ENCODE data around the gene PLA2G2F. TPM values are rescaled to one million over a fixed set of nuclear protein-coding genes. Genes with fewer than 3 reads are reported as not detected.

PLA2G2F gene
- total and polyA plus RNA-seq, 2 experiments from 2014 or later = not detected

GRCh38 chr1:20198918-20199317 lies 59.8 kb downstream of the PLA2G2F start:
- Mint-ChIP-seq H3K4me1 (peaks cover 19% of the 10 kb centered on the region), H3K27ac (no peak overlapping the region), H3K36me3 (ENCODE audit: low read depth) (no peaks in the 10 kb centered on the region), H3K27me3 (ENCODE audit: insufficient read depth, low read depth, poor library complexity) (peaks cover 3% of the 10 kb centered on the region), H3K4me3 (no peak overlapping the region), H3K9me3 (no peaks in the 10 kb centered on the region; the same call in 2 of the 3 replicates)
- DNase-seq (ENCODE audit: low spot score) = no peak
- ATAC-seq = no peak
- Histone ChIP-seq H2AFZ (no peak overlapping the region), H3K79me2 (replicated peaks; ENCODE audit: insufficient read depth) (no peaks in the 10 kb centered on the region), H3K9me2 (ENCODE audit: insufficient read depth) (0 out of 2 replicates have a peak, but pooled peaks cover 3% of the 10 kb centered on the region), H3K4me2 (no peak overlapping the region), H3K27ac (ENCODE audit: low read depth) (no peak overlapping the region), H3K4me3 (no peak overlapping the region), H3F3A (replicated peaks; ENCODE audit: low read depth) (no peaks in the 10 kb centered on the region), H4K20me1 (replicated peaks; ENCODE audit: insufficient read depth) (no peaks in the 10 kb centered on the region), H3K36me3 (ENCODE audit: insufficient read depth) (no peaks in the 10 kb centered on the region), H3K4me1 (ENCODE audit: insufficient read depth) (peaks cover 10% of the 10 kb centered on the region; the same call in 1 of the 2 replicates), H3K27me3 (ENCODE audit: insufficient read depth) (no peaks in the 10 kb centered on the region)
- TF ChIP-seq, protein P1, sequence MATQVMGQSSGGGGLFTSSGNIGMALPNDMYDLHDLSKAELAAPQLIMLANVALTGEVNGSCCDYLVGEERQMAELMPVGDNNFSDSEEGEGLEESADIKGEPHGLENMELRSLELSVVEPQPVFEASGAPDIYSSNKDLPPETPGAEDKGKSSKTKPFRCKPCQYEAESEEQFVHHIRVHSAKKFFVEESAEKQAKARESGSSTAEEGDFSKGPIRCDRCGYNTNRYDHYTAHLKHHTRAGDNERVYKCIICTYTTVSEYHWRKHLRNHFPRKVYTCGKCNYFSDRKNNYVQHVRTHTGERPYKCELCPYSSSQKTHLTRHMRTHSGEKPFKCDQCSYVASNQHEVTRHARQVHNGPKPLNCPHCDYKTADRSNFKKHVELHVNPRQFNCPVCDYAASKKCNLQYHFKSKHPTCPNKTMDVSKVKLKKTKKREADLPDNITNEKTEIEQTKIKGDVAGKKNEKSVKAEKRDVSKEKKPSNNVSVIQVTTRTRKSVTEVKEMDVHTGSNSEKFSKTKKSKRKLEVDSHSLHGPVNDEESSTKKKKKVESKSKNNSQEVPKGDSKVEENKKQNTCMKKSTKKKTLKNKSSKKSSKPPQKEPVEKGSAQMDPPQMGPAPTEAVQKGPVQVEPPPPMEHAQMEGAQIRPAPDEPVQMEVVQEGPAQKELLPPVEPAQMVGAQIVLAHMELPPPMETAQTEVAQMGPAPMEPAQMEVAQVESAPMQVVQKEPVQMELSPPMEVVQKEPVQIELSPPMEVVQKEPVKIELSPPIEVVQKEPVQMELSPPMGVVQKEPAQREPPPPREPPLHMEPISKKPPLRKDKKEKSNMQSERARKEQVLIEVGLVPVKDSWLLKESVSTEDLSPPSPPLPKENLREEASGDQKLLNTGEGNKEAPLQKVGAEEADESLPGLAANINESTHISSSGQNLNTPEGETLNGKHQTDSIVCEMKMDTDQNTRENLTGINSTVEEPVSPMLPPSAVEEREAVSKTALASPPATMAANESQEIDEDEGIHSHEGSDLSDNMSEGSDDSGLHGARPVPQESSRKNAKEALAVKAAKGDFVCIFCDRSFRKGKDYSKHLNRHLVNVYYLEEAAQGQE (IDR thresholded peaks at IDR 0.05; ENCODE audit: unreplicated experiment) = no peak
- TF ChIP-seq ETS1 (IDR thresholded peaks at IDR 0.05) (no peak), JUNB (IDR thresholded peaks at IDR 0.05; ENCODE audit: unreplicated experiment) (no peak), CREB1 (CRISPR knock-in tag; IDR thresholded peaks at IDR 0.05; ENCODE audit: low read depth) (no peak)

DNA sequence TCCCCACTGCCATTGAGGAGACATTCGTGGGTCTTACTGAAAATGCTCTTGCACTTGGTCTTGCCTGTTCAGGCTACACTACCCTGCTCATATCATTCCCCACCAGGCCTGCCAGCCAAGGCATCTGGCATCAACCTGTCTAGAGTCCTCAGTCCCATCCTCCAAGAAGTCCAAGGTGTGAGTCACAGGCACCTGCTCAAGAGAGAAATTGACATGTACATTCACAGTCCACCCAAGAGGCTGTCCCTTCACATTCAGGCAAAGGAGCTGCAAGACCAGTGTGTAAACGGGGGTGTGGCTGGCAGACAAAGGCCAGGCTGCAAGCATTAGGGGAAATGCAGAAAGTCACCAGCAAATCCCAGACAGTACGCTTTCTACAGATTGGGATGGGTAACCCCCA lies 60.3 kb downstream of the PLA2G2F start:
- Histone ChIP-seq H2AFZ (no peak overlapping the region), H3K27me3 (ENCODE audit: insufficient read depth) (no peaks in the 10 kb centered on the region), H3K4me1 (ENCODE audit: insufficient read depth) (peaks cover 7% of the 10 kb centered on the region; the same call in 1 of the 2 replicates), H3K79me2 (replicated peaks; ENCODE audit: insufficient read depth) (no peaks in the 10 kb centered on the region), H4K20me1 (replicated peaks; ENCODE audit: insufficient read depth) (no peaks in the 10 kb centered on the region), H3K36me3 (ENCODE audit: insufficient read depth) (no peaks in the 10 kb centered on the region), H3K9me2 (ENCODE audit: insufficient read depth) (no peaks in the 10 kb centered on the region), H3K4me3 (no peak overlapping the region), H3K27ac (ENCODE audit: low read depth) (no peak overlapping the region), H3K4me2 (no peak overlapping the region), H3F3A (replicated peaks; ENCODE audit: low read depth) (no peaks in the 10 kb centered on the region)
- H3K9me3 Mint-ChIP-seq = no peaks in the 10 kb centered on the region; the same call in 2 of the 3 replicates
- H3K4me3 Mint-ChIP-seq = no peak overlapping the region
- ATAC-seq (no peak), DNase-seq (ENCODE audit: low spot score) (no peak)
- no peak overlapping the region for H3K27ac Mint-ChIP-seq
- H3K27me3 Mint-ChIP-seq (ENCODE audit: insufficient read depth, low read depth, poor library complexity) = peaks cover 3% of the 10 kb centered on the region
- no peaks in the 10 kb centered on the region for H3K36me3 Mint-ChIP-seq (ENCODE audit: low read depth)
- peaks cover 14% of the 10 kb centered on the region for H3K4me1 Mint-ChIP-seq
- TF ChIP-seq, protein P2, sequence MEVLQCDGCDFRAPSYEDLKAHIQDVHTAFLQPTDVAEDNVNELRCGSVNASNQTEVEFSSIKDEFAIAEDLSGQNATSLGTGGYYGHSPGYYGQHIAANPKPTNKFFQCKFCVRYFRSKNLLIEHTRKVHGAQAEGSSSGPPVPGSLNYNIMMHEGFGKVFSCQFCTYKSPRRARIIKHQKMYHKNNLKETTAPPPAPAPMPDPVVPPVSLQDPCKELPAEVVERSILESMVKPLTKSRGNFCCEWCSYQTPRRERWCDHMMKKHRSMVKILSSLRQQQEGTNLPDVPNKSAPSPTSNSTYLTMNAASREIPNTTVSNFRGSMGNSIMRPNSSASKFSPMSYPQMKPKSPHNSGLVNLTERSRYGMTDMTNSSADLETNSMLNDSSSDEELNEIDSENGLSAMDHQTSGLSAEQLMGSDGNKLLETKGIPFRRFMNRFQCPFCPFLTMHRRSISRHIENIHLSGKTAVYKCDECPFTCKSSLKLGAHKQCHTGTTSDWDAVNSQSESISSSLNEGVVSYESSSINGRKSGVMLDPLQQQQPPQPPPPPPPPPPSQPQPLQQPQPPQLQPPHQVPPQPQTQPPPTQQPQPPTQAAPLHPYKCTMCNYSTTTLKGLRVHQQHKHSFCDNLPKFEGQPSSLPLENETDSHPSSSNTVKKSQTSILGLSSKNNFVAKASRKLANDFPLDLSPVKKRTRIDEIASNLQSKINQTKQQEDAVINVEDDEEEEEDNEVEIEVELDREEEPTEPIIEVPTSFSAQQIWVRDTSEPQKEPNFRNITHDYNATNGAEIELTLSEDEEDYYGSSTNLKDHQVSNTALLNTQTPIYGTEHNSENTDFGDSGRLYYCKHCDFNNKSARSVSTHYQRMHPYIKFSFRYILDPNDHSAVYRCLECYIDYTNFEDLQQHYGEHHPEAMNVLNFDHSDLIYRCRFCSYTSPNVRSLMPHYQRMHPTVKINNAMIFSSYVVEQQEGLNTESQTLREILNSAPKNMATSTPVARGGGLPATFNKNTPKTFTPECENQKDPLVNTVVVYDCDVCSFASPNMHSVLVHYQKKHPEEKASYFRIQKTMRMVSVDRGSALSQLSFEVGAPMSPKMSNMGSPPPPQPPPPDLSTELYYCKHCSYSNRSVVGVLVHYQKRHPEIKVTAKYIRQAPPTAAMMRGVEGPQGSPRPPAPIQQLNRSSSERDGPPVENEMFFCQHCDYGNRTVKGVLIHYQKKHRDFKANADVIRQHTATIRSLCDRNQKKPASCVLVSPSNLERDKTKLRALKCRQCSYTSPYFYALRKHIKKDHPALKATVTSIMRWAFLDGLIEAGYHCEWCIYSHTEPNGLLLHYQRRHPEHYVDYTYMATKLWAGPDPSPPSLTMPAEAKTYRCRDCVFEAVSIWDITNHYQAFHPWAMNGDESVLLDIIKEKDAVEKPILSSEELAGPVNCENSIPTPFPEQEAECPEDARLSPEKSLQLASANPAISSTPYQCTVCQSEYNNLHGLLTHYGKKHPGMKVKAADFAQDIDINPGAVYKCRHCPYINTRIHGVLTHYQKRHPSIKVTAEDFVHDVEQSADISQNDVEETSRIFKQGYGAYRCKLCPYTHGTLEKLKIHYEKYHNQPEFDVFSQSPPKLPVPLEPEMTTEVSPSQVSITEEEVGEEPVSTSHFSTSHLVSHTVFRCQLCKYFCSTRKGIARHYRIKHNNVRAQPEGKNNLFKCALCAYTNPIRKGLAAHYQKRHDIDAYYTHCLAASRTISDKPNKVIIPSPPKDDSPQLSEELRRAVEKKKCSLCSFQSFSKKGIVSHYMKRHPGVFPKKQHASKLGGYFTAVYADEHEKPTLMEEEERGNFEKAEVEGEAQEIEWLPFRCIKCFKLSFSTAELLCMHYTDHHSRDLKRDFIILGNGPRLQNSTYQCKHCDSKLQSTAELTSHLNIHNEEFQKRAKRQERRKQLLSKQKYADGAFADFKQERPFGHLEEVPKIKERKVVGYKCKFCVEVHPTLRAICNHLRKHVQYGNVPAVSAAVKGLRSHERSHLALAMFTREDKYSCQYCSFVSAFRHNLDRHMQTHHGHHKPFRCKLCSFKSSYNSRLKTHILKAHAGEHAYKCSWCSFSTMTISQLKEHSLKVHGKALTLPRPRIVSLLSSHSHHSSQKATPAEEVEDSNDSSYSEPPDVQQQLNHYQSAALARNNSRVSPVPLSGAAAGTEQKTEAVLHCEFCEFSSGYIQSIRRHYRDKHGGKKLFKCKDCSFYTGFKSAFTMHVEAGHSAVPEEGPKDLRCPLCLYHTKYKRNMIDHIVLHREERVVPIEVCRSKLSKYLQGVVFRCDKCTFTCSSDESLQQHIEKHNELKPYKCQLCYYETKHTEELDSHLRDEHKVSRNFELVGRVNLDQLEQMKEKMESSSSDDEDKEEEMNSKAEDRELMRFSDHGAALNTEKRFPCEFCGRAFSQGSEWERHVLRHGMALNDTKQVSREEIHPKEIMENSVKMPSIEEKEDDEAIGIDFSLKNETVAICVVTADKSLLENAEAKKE (CRISPR knock-in tag; IDR thresholded peaks at IDR 0.05) = no peak
- no peak for TF ChIP-seq ETS1 (IDR thresholded peaks at IDR 0.05)
- no peak for TF ChIP-seq POLR2AphosphoS5 (IDR thresholded peaks at IDR 0.05; ENCODE audit: low read depth)
- TF ChIP-seq EZH2phosphoT487 (IDR thresholded peaks at IDR 0.05; ENCODE audit: unreplicated experiment) = no peak
